Ascending aorta (tissue), 2 donors: ENCODE results near the gene RBM20. TPM values are rescaled to one million over a fixed set of nuclear protein-coding genes. Genes with fewer than 3 reads are reported as not detected.

Experiments
- DNase-seq, 2 donors: peaks; one replicate each; pipeline ENCODE4 v3.0.0-alpha.2; 2019; ENCODE audit warnings: low spot score in 2 of 2
- H3K27ac ChIP-seq, 2 donors: fragments of 200-600 bp; sonication (generic); one replicate each; pipeline ENCODE4 v1.5.1; 2016 to 2017; ENCODE audit warnings: mild to moderate bottlenecking in 1 of 2
- H3K27me3 ChIP-seq: fragments of 200-600 bp; sonication (generic); one replicate; pipeline ENCODE4 v1.5.1; 2017
- H3K36me3 ChIP-seq, 2 donors: fragments of 200-600 bp; sonication (generic); one replicate each; pipeline ENCODE4 v1.5.1; 2016
- H3K4me1 ChIP-seq, 2 donors: fragments of 200-600 bp; sonication (generic); one replicate each; pipeline ENCODE4 v1.5.1; 2016 to 2017; ENCODE audit warnings: mild to moderate bottlenecking in 1 of 2
- H3K4me3 ChIP-seq, 2 donors: fragments of 200-600 bp; sonication (generic); one replicate each; pipeline ENCODE4 v1.5.1; 2016 to 2017; ENCODE audit warnings: mild to moderate bottlenecking in 1 of 2
- H3K9me3 ChIP-seq, 2 donors: fragments of 200-600 bp; sonication (generic); one replicate each; pipeline ENCODE4 v1.5.1; 2016
- CTCF ChIP-seq, 3 experiments: fragments of 200-600 bp in 2 of 3; fragments of 450-650 bp in 1 of 3; sonication (generic) in 2 of 3; IDR thresholded peaks; one replicate each; pipeline ENCODE4 v1.5.1; 2016 to 2019; ENCODE audit warnings: antibody characterized with exemption in 3 of 3, mild to moderate bottlenecking in 1 of 3, moderate library complexity in 1 of 3
- intact Hi-C: fragments of 100-400 bp; cut with DNase I; formaldehyde crosslinking; loops from one replicate; pipeline ENCODE4 v1.15.1; 2023
- total RNA-seq: library from RNA; depleted of rRNA; stranded (reverse); fragments of >200 nt; gene quantifications from one replicate; pipeline ENCODE4 v1.1.0, GENCODE V29; 2016

RBM20 gene
- total RNA-seq, 1 donor from 2014 or later = 4.8 TPM

- Histone ChIP-seq H3K36me3 (peaks cover 19 to 24% of the 10 kb centered on the region in 2 donors), H3K9me3 (no peaks in the 10 kb centered on the region), H3K4me1 (peaks cover 2 to 3% of the 10 kb centered on the region in 2 donors), H3K27me3 (no peaks in the 10 kb centered on the region), H3K4me3 (no peak overlapping the region), H3K27ac (no peak overlapping the region)
- DNase-seq = no peak
- TF ChIP-seq CTCF (IDR thresholded peaks at IDR 0.05) = no peak
- intact Hi-C loops = no loop called here
Measured at GRCh38 chr10:110887560-110887959, 243.4 kb downstream of the RBM20 start.

Other genes with a start within 250 kb of the RBM20 start
- gene DUSP5, start 146.4 kb upstream of the RBM20 start, total RNA-seq = 26.9 TPM
- gene SMC3, start 76.6 kb upstream of the RBM20 start, total RNA-seq = 14.8 TPM
- gene PDCD4, start 227.6 kb downstream of the RBM20 start, total RNA-seq = 10.3 TPM